ENCODE measurements around the gene MTCH2. TPM values are rescaled to one million over a fixed set of nuclear protein-coding genes. Genes with fewer than 3 reads are reported as not detected.

MTCH2 gene
- total RNA-seq, 1 experiment from 2014 or later: 176 TPM

- no peak for TF ChIP-seq CTCF (conservative IDR thresholded peaks at IDR 0.05)
- Histone ChIP-seq H3K4me1 (ENCODE audit: insufficient read depth, low read length) (no peaks in the 10 kb centered on the region), H2BK15ac (ENCODE audit: low read depth, low read length) (no peak overlapping the region), H3K14ac (ENCODE audit: insufficient read depth, low read length) (no peak overlapping the region), H3K56ac (ENCODE audit: insufficient read length, low read depth, low read length) (no peak overlapping the region), H2BK5ac (ENCODE audit: insufficient read length, low read length) (no peak overlapping the region), H3K79me1 (ENCODE audit: insufficient read depth, low read depth, low read length, poor library complexity, severe bottlenecking) (peaks cover 3% of the 10 kb centered on the region), H4K5ac (ENCODE audit: insufficient read length, low read depth, low read length) (no peak overlapping the region), H3K79me2 (ENCODE audit: insufficient read depth, low read length) (no peaks in the 10 kb centered on the region; the same call in 1 of the 2 replicates), H2AFZ (ENCODE audit: low read length) (no peak overlapping the region), H3K9me3 (ENCODE audit: control insufficient read depth, low read depth, low read length) (no peaks in the 10 kb centered on the region), H3K23ac (ENCODE audit: insufficient read length, low read depth, low read length) (no peak overlapping the region), H3K27ac (ENCODE audit: insufficient read length, low read depth, low read length) (no peak overlapping the region), H3K27me3 (ENCODE audit: insufficient read depth, low read length) (no peaks in the 10 kb centered on the region), H2AK5ac (ENCODE audit: insufficient read length, low read length) (no peak overlapping the region), H3K4me2 (ENCODE audit: insufficient read depth, insufficient read length, low read length) (no peak overlapping the region), H2BK120ac (ENCODE audit: low read depth, low read length, poor library complexity, severe bottlenecking) (no peak overlapping the region), H3K9ac (ENCODE audit: extremely low read depth, insufficient read length, low read length) (no peak overlapping the region), H4K20me1 (ENCODE audit: control insufficient read depth, insufficient read depth, insufficient read length) (no peaks in the 10 kb centered on the region), H3K23me2 (ENCODE audit: insufficient read length, low read depth, low read length, poor library complexity, severe bottlenecking) (no peaks in the 10 kb centered on the region), H3K4ac (ENCODE audit: low read depth, low read length) (no peak overlapping the region), H2BK12ac (ENCODE audit: insufficient read length, low read depth, low read length) (no peak overlapping the region), H2BK20ac (ENCODE audit: low read depth, low read length, poor library complexity, severe bottlenecking) (no peak overlapping the region), H4K91ac (ENCODE audit: insufficient read length, low read depth, low read length) (no peak overlapping the region), H3K18ac (ENCODE audit: insufficient read length, low read depth, low read length) (no peak overlapping the region), H3T11ph (ENCODE audit: low read length) (no peak overlapping the region), H4K8ac (replicated peaks; ENCODE audit: insufficient read length, low read depth, low read length) (no peak overlapping the region)
- H3K36me3 Mint-ChIP-seq (ENCODE audit: insufficient read depth in 1 of 3, low read depth in 3 of 3): peaks cover 15 to 61% (median 52%) of the 10 kb centered on the region in 3 experiments
- H3K27me3 Mint-ChIP-seq (ENCODE audit: low read depth): no peaks in the 10 kb centered on the region
- H3K4me3 Mint-ChIP-seq: no peak overlapping the region
- peaks cover 8 to 10% of the 10 kb centered on the region in 2 experiments for H3K4me1 Mint-ChIP-seq
- WGBS (ENCODE audit: extremely low coverage, insufficient read length, low lambda C conversion rate): no CpG with 5 or more reads among the region's 7 CpGs
- no peak overlapping the region for H3K27ac Mint-ChIP-seq
- DNase-seq: no peak
- no peaks in the 10 kb centered on the region for H3K9me3 Mint-ChIP-seq
Measured at GRCh38 chr11:47569646-47570045, 72.7 kb downstream of the MTCH2 start.

Other genes with a start within 250 kb of the MTCH2 start
- 25.8 and 29.2 TPM in 2 replicates for gene SLC39A13, start 234.0 kb downstream of the MTCH2 start, total RNA-seq (2021)
- 179 TPM in 2 replicates for gene PSMC3, start 216.1 kb downstream of the MTCH2 start, total RNA-seq (2021)
- gene RAPSN, start 193.4 kb downstream of the MTCH2 start, total RNA-seq (2021): 0.48 TPM in 1 of 2 replicates, not detected in the other
- gene CELF1, start 89.4 kb downstream of the MTCH2 start, total RNA-seq (2021): 211 and 217 TPM in 2 replicates
- gene PTPMT1, start 77.0 kb downstream of the MTCH2 start, total RNA-seq (2021): 66.0 and 72.9 TPM in 2 replicates
- gene KBTBD4, start 63.6 kb downstream of the MTCH2 start, total RNA-seq (2021): 15.2 and 15.9 TPM in 2 replicates
- gene NDUFS3, start 63.5 kb downstream of the MTCH2 start, total RNA-seq (2021): 130 and 144 TPM in 2 replicates
- gene FAM180B, start 55.9 kb downstream of the MTCH2 start, total RNA-seq (2021): 0.31 and 0.37 TPM in 2 replicates
- gene C1QTNF4, start 48.1 kb downstream of the MTCH2 start, total RNA-seq (2021): 5.7 and 8.7 TPM in 2 replicates
- gene AGBL2, start 72.8 kb upstream of the MTCH2 start, total RNA-seq (2021): 3.0 and 4.3 TPM in 2 replicates
- 93.3 and 106 TPM in 2 replicates for gene FNBP4, start 124.8 kb upstream of the MTCH2 start, total RNA-seq (2021)
- gene NUP160, start 205.8 kb upstream of the MTCH2 start, total RNA-seq (2021): 82.6 and 86.1 TPM in 2 replicates